Glutamatergic neuron (in vitro differentiated cells): Measurements from ENCODE around the gene HPDL. TPM values are rescaled to one million over a fixed set of nuclear protein-coding genes. Genes with fewer than 3 reads are reported as not detected.

Source experiments
- DNase-seq: peaks from one replicate; pipeline ENCODE4 v3.0.0; 2022
- H3K27ac Mint-ChIP-seq: one replicate; pipeline ENCODE4 v1.8.0; 2020; ENCODE audit warnings: mild to moderate bottlenecking, mixed read lengths, inconsistent platforms; ENCODE audit not compliant: unreplicated experiment
- H3K27me3 Mint-ChIP-seq: one replicate; pipeline ENCODE4 v1.8.0; 2020; ENCODE audit warnings: mild to moderate bottlenecking, moderate library complexity, mixed read lengths, inconsistent platforms; ENCODE audit not compliant: unreplicated experiment
- H3K36me3 Mint-ChIP-seq: one replicate; pipeline ENCODE4 v1.8.0; 2020; ENCODE audit warnings: mild to moderate bottlenecking, mixed read lengths, inconsistent platforms; ENCODE audit not compliant: unreplicated experiment
- H3K4me1 Mint-ChIP-seq: one replicate; pipeline ENCODE4 v1.8.0; 2020; ENCODE audit warnings: mild to moderate bottlenecking, low read depth, mixed read lengths, inconsistent platforms; ENCODE audit not compliant: unreplicated experiment
- H3K4me3 Mint-ChIP-seq: one replicate; pipeline ENCODE4 v1.8.0; 2020; ENCODE audit warnings: mild to moderate bottlenecking, mixed read lengths, inconsistent platforms; ENCODE audit not compliant: unreplicated experiment
- H3K9me3 Mint-ChIP-seq: one replicate; pipeline ENCODE4 v1.8.0; 2020; ENCODE audit warnings: mild to moderate bottlenecking, moderate library complexity, mixed read lengths, inconsistent platforms; ENCODE audit not compliant: unreplicated experiment
- total RNA-seq: library from RNA; stranded (reverse); fragmentation: NEBNext Ultra II Directional; extraction: Animal tissue kit (Norgen Biotek cat#: 25700); gene quantifications from one replicate; pipeline ENCODE4 v1.2.1, GENCODE V29; 2021; ENCODE audit not compliant: unreplicated experiment
- TF ChIP-seq, protein P1 (sequence below): fragments of 200-600 bp; sonication (generic); IDR thresholded peaks from one replicate; pipeline ENCODE4 v1.5.0; 2021; ENCODE audit not compliant: partially characterized antibody, unreplicated experiment

The HPDL gene
- total RNA-seq, 1 donor from 2014 or later = 2.3 TPM

DNA sequence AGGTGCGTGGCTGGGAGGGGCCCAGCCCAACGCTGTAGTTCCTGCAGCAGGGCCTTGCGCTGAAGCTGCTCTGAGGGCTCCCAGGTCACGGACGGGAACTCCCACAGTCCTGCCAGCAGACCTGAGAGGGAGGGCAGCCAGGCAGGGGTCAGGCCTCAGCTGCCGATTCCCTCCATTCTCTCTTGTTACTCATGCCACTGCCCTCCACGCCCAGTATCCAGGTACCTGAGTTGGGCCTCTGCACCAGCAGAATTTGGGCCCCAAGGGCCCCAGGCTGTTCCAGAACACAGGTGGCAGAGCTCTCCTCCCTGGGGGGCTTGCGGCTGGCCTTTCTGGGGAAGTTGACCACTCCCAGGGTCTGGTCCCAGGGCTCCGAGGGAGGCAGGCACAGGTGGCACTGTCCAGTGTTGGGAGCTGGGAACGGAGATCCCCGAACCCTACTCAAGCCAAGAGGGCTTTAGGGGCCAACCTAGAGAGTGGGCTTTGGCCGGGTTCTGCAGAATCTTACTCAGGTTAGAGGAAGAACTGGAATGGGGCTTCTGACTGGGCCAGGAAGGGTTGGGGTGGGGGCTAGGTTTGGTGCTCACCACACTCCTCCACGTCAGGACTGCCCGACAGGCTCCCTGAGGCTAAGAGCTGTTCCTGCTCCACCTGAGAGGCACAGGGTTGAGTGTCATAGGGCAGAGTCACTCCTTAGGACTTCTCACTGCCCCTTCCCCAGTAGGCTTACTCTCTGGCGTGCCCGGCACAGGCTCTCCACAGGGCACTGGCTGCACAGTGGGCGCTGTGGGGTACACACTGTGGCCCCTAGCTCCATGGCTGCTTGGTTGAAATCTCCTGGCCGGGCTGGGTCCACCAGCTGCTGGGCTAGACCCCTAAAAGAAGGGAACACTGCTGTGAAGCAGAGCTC, 5.0 kb downstream of the HPDL start:
- H3K36me3 Mint-ChIP-seq = no peaks in the 10 kb centered on the region

DNA sequence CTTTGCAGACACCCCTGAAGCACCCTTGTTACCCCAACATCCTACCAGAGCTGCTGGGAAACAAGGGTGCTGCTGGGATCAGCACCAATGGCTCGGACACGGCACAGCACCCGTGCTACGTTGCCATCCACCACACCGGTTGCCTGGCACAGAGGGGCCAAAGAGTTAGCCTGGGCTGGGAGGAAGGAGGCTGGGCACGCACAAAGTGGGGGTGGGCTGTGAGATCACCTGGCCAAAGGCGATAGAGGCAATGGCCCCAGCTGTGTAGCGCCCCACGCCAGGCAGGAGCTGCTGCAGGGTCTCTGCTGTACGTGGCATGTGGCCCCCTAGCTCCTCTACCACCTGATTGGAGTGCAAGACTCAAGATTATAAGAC, 5.6 kb downstream of the HPDL start:
- DNase-seq = no peak
- Mint-ChIP-seq H3K4me1 (peaks cover 11% of the 10 kb centered on the region), H3K9me3 (no peaks in the 10 kb centered on the region), H3K27me3 (peaks cover 2% of the 10 kb centered on the region), H3K27ac (no peak overlapping the region), H3K4me3 (no peak overlapping the region), H3K36me3 (no peaks in the 10 kb centered on the region)
- TF ChIP-seq, protein P1, sequence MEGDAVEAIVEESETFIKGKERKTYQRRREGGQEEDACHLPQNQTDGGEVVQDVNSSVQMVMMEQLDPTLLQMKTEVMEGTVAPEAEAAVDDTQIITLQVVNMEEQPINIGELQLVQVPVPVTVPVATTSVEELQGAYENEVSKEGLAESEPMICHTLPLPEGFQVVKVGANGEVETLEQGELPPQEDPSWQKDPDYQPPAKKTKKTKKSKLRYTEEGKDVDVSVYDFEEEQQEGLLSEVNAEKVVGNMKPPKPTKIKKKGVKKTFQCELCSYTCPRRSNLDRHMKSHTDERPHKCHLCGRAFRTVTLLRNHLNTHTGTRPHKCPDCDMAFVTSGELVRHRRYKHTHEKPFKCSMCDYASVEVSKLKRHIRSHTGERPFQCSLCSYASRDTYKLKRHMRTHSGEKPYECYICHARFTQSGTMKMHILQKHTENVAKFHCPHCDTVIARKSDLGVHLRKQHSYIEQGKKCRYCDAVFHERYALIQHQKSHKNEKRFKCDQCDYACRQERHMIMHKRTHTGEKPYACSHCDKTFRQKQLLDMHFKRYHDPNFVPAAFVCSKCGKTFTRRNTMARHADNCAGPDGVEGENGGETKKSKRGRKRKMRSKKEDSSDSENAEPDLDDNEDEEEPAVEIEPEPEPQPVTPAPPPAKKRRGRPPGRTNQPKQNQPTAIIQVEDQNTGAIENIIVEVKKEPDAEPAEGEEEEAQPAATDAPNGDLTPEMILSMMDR = no peak

More for the DNA sequence above, 5.0 kb downstream of the HPDL start:
- no peak for DNase-seq
- TF ChIP-seq, protein P1 = no peak
- no peak overlapping the region for H3K4me3 Mint-ChIP-seq
- no peaks in the 10 kb centered on the region for H3K9me3 Mint-ChIP-seq
- no peak overlapping the region for H3K27ac Mint-ChIP-seq
- peaks cover 2% of the 10 kb centered on the region for H3K27me3 Mint-ChIP-seq
- peaks cover 11% of the 10 kb centered on the region for H3K4me1 Mint-ChIP-seq

DNA sequence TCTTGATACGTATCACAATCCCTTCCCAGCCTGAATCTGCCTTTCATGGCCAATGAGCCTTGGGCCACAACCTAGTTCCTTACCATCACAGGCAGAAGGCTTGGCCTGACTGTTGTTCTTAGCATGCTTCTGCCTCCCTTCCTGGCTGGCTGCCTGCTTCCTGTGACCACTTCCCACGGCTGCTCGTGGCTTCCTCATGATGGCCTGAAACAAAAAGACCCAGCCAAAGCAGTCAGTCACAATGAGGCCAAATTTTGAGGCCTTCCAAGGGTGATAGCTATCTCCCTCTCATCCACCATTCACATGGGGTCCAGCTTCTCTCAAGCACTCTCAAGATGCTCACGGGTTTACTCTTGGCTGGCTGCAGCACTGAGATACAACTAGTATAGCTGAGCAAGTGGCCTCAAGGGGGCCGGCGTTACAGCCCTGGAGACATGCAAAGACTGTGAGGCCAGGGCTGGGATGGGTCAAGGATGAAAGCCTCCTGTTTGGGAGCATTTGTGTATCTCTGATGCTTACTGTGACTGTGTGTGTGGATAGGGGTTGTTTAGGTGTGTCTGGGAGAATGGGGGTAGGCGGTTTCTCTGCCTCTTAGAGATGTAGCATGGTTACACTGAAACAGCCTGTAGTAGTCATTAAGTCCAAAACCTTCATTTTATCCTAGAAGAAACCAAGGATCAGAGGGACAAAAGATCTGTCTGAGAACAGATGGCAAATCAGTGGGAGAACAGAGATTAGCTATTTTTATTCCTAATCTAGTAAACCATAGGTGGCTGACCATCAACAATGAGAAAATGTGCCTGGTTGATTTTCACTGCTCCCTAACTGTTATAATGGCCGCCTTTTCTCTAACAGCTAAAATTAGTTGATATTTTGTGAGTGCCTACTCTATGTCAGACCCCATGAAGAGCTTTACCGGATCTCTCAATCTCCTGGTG, 7.9 kb downstream of the HPDL start:
- peaks cover 2% of the 10 kb centered on the region for H3K27me3 Mint-ChIP-seq
- no peaks in the 10 kb centered on the region for H3K36me3 Mint-ChIP-seq

GRCh38 chr1:45335855-45336324, 9.2 kb downstream of the HPDL start:
- no peak overlapping the region for H3K4me3 Mint-ChIP-seq
- H3K36me3 Mint-ChIP-seq = no peaks in the 10 kb centered on the region
- TF ChIP-seq, protein P1 = no peak
- no peak for DNase-seq
- H3K4me1 Mint-ChIP-seq = peaks cover 3% of the 10 kb centered on the region
- H3K27me3 Mint-ChIP-seq = no peaks in the 10 kb centered on the region
- no peak overlapping the region for H3K27ac Mint-ChIP-seq
- H3K9me3 Mint-ChIP-seq = peaks cover 3% of the 10 kb centered on the region

More for the DNA sequence above, 7.9 kb downstream of the HPDL start:
- peaks cover 4% of the 10 kb centered on the region for H3K4me1 Mint-ChIP-seq
- H3K27ac Mint-ChIP-seq = peak overlapping the region; percentile 24
- TF ChIP-seq, protein P1 = no peak
- H3K4me3 Mint-ChIP-seq = no peak overlapping the region
- H3K9me3 Mint-ChIP-seq = peaks cover 3% of the 10 kb centered on the region
- DNase-seq = no peak
